HepG2 (cell line): Measurements from ENCODE around the gene KIF3A. TPM values are rescaled to one million over a fixed set of nuclear protein-coding genes. Genes with fewer than 3 reads are reported as not detected.

Experiments used
- AKAP8 ChIP-seq: sonication (generic); formaldehyde crosslinking; IDR thresholded peaks from 2 replicates; pipeline ENCODE4 v1.5.1; 2020; ENCODE audit warnings: mild to moderate bottlenecking, missing genetic modification reagents
- ATF1 ChIP-seq: IDR thresholded peaks from 2 replicates; pipeline ENCODE4 v1.6.1; 2016; ENCODE audit warnings: mild to moderate bottlenecking, control low read depth
- BRF2 ChIP-seq: sonication (generic); formaldehyde crosslinking; IDR thresholded peaks from 2 replicates; pipeline ENCODE4 v1.8.1; 2022; ENCODE audit warnings: mild to moderate bottlenecking, missing genetic modification reagents
- CBX2 ChIP-seq, 2 experiments: fragments of 200-600 bp in 1 of 2; sonication (generic); formaldehyde crosslinking in 1 of 2; IDR thresholded peaks; 2 replicates each; pipeline versions ENCODE4 v1.7.0 to v1.8.1; 2018 to 2022; ENCODE audit warnings: low read depth in 2 of 2, low read length in 1 of 2, mild to moderate bottlenecking in 1 of 2, missing genetic modification reagents in 1 of 2
- GPN1 ChIP-seq: sonication (generic); formaldehyde crosslinking; IDR thresholded peaks from 2 replicates; pipeline ENCODE4 v1.5.1; 2020; ENCODE audit warnings: missing genetic modification reagents, borderline replicate concordance
- HIVEP1 ChIP-seq: sonication (generic); formaldehyde crosslinking; IDR thresholded peaks from 2 replicates; pipeline ENCODE4 v1.4.0; 2020; ENCODE audit warnings: mild to moderate bottlenecking, missing genetic modification reagents
- HMG20B ChIP-seq: conservative IDR thresholded peaks from 2 replicates; pipeline ENCODE4 v1.6.1; 2016; ENCODE audit warnings: missing genetic modification reagents, missing compliant biosample characterization
- HOXA3 ChIP-seq: sonication (generic); formaldehyde crosslinking; IDR thresholded peaks from 2 replicates; pipeline ENCODE4 v1.5.0; 2020; ENCODE audit warnings: missing genetic modification reagents
- MBNL3 ChIP-seq: fragments of 250-450 bp; sonication (Bioruptor Pico); conservative IDR thresholded peaks from 2 replicates; pipeline ENCODE4 v1.8.0; 2022; ENCODE audit warnings: mild to moderate bottlenecking, inconsistent platforms
- MED1 ChIP-seq: sonication (generic); formaldehyde crosslinking; IDR thresholded peaks from 2 replicates; pipeline ENCODE4 v1.4.0; 2020; ENCODE audit warnings: missing genetic modification reagents
- REXO4 ChIP-seq: sonication (generic); formaldehyde crosslinking; IDR thresholded peaks from 2 replicates; pipeline ENCODE4 v1.8.0; 2022; ENCODE audit warnings: missing genetic modification reagents, mild to moderate bottlenecking, borderline replicate concordance
- RFX3 ChIP-seq: IDR thresholded peaks from 2 replicates; pipeline ENCODE4 v1.6.1; 2016; ENCODE audit warnings: missing biosample characterization, missing genetic modification reagents
- SMAD9 ChIP-seq: sonication (generic); formaldehyde crosslinking; IDR thresholded peaks from 2 replicates; pipeline ENCODE4 v1.5.1; 2020; ENCODE audit warnings: mild to moderate bottlenecking, missing genetic modification reagents
- TBP ChIP-seq: sonication (generic); formaldehyde crosslinking; IDR thresholded peaks from 2 replicates; pipeline ENCODE4 v1.5.0; 2020; ENCODE audit warnings: missing genetic modification reagents
- THAP7 ChIP-seq: sonication (generic); formaldehyde crosslinking; IDR thresholded peaks from 2 replicates; pipeline ENCODE4 v1.8.1; 2023; ENCODE audit warnings: mild to moderate bottlenecking, missing genetic modification reagents
- THAP8 ChIP-seq: sonication (generic); formaldehyde crosslinking; IDR thresholded peaks from 2 replicates; pipeline ENCODE4 v1.5.1; 2020; ENCODE audit warnings: missing genetic modification reagents, mild to moderate bottlenecking, borderline replicate concordance
- TRAFD1 ChIP-seq: sonication (generic); formaldehyde crosslinking; IDR thresholded peaks from 2 replicates; pipeline ENCODE4 v1.5.1; 2020; ENCODE audit warnings: missing genetic modification reagents, mild to moderate bottlenecking, borderline replicate concordance
- ZBTB42 ChIP-seq: sonication (generic); formaldehyde crosslinking; IDR thresholded peaks from 2 replicates; pipeline ENCODE4 v1.5.0; 2020; ENCODE audit warnings: mild to moderate bottlenecking, missing genetic modification reagents
- ZBTB43 ChIP-seq: sonication (generic); formaldehyde crosslinking; conservative IDR thresholded peaks from 2 replicates; pipeline ENCODE4 v1.4.0; 2020; ENCODE audit warnings: missing genetic modification reagents
- ZBTB7B ChIP-seq: sonication (generic); formaldehyde crosslinking; IDR thresholded peaks from 2 replicates; pipeline ENCODE4 v1.4.0; 2020; ENCODE audit warnings: missing genetic modification reagents
- ZNF549 ChIP-seq: sonication (generic); formaldehyde crosslinking; IDR thresholded peaks from 2 replicates; pipeline ENCODE4 v1.5.0; 2020; ENCODE audit warnings: missing genetic modification reagents
- ZNF562 ChIP-seq: sonication (generic); formaldehyde crosslinking; IDR thresholded peaks from 2 replicates; pipeline ENCODE4 v1.8.0; 2022; ENCODE audit warnings: missing genetic modification reagents, borderline replicate concordance
- ZNF740 ChIP-seq: sonication (generic); formaldehyde crosslinking; IDR thresholded peaks from 2 replicates; pipeline ENCODE4 v1.4.0; 2020; ENCODE audit warnings: missing genetic modification reagents
- ZNF883 ChIP-seq: sonication (generic); formaldehyde crosslinking; IDR thresholded peaks from 2 replicates; pipeline ENCODE4 v1.5.1; 2020; ENCODE audit warnings: mild to moderate bottlenecking, missing genetic modification reagents; ENCODE audit errors: not compliant biosample characterization
- ZSCAN25 ChIP-seq: sonication (generic); formaldehyde crosslinking; IDR thresholded peaks from 2 replicates; pipeline ENCODE4 v1.8.0; 2022; ENCODE audit warnings: mild to moderate bottlenecking, missing genetic modification reagents
- polyA plus RNA-seq, 8 experiments: library from polyadenylated mRNA; depleted of rRNA in 3 of 8; stranded (reverse) in 7 of 8; unstranded in 1 of 8; fragments of >200 nt; fragmentation: Illumina TruSeq in 4 of 8; extraction: Trizol in 4 of 8; gene quantifications; 2 replicates each; pipeline versions ENCODE4 v1.2.1 to v1.2.3, GENCODE V29; 2011 to 2016; ENCODE audit warnings: low read depth in 4 of 8, missing spikeins in 1 of 8, mixed read lengths in 1 of 8; ENCODE audit not compliant: insufficient read depth in 1 of 8
- total RNA-seq, 5 experiments: library from RNA; depleted of rRNA; stranded (reverse); fragments of >200 nt; fragmentation: Illumina TruSeq; extraction: Trizol; gene quantifications; 2 replicates each; pipeline ENCODE4 v1.2.3, GENCODE V29; 2016; ENCODE audit warnings: low read depth in 1 of 5

KIF3A gene
- total and polyA plus RNA-seq, 2 of the 13 experiments (the other 11 are each of a cell fraction or from before 2014, with no cell fraction given): 2.3 to 8.4 TPM

GRCh38 chr5:132777209-132778069, 40.1 kb upstream of the KIF3A start, which contains the start of gene SEPTIN8 (continued):
- TF ChIP-seq HOXA3 (peak; percentile 44; the same call in 1 of the 2 replicates), ZBTB43 (CRISPR knock-in tag) (no peak), CBX2 (IDR thresholded peaks at IDR 0.05; ENCODE audit: low read depth, low read length) (no peak), CBX2 (CRISPR knock-in tag; IDR thresholded peaks at IDR 0.05; ENCODE audit: low read depth) (no peak), ATF1 (CRISPR knock-in tag) (no peak), ZNF562 (CRISPR knock-in tag) (no peak), ZNF740 (CRISPR knock-in tag) (no peak), ZBTB7B (CRISPR knock-in tag) (peak; percentile 76), RFX3 (CRISPR knock-in tag) (no peak), REXO4 (CRISPR knock-in tag) (no peak), THAP7 (CRISPR knock-in tag) (no peak), HIVEP1 (CRISPR knock-in tag) (no peak), ZSCAN25 (no peak), BRF2 (CRISPR knock-in tag) (no peak), GPN1 (CRISPR knock-in tag) (no peak), SMAD9 (no peak), TBP (CRISPR knock-in tag) (no peak), MBNL3 (CRISPR knock-in tag) (no peak), ZBTB42 (CRISPR knock-in tag) (no peak), MED1 (CRISPR knock-in tag) (no peak), THAP8 (CRISPR knock-in tag) (no peak), HMG20B (CRISPR knock-in tag) (0 out of 2 replicates have a peak, but pooled peaks have one; percentile 22), ZNF549 (CRISPR knock-in tag) (no peak), AKAP8 (no peak), TRAFD1 (CRISPR knock-in tag) (no peak), ZNF883 (CRISPR knock-in tag) (no peak)
